Peyer's patch (tissue), 4 donors: ENCODE results near the gene COBL.

ENCODE experiments used
- POLR2A ChIP-seq, 2 donors: fragments of 450-650 bp; IDR thresholded peaks; one replicate each; pipeline ENCODE4 v1.5.1; 2017; ENCODE audit warnings: antibody characterized with exemption in 2 of 2, mild to moderate bottlenecking in 2 of 2, moderate library complexity in 2 of 2
- TF ChIP-seq, protein P1 (sequence below), 6 experiments: fragments of 450-650 bp in 4 of 6; fragments of 200-600 bp in 2 of 6; sonication (generic) in 1 of 6; IDR thresholded peaks; one replicate each; pipeline ENCODE4 v1.5.1; 2017 to 2019; ENCODE audit warnings: antibody characterized with exemption in 6 of 6, mild to moderate bottlenecking in 3 of 6, moderate library complexity in 1 of 6

DNA sequence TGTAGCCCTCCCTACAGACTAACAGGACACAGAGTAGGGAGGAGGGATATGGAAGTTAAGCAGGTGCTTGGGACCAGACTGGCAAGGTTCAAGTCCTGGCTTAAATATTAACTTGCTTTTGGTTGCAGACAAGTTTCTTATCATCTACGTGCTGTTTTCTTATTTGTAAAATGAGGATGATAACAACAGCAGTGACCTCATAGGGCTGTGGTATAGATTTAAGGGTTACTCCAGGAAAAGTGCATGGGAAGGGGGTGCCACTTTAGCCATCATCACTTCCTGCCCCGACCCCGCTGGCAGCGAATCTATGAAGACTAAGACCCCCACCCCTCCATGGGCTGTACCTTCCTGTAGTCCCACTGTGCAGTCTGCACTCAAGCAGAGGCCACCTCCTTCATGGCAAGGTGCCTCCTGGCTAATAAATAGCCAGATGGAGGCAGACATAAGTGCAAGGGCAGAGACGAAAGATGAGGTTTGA is 250.2 kb downstream of the COBL start:
- TF ChIP-seq, protein P1, sequence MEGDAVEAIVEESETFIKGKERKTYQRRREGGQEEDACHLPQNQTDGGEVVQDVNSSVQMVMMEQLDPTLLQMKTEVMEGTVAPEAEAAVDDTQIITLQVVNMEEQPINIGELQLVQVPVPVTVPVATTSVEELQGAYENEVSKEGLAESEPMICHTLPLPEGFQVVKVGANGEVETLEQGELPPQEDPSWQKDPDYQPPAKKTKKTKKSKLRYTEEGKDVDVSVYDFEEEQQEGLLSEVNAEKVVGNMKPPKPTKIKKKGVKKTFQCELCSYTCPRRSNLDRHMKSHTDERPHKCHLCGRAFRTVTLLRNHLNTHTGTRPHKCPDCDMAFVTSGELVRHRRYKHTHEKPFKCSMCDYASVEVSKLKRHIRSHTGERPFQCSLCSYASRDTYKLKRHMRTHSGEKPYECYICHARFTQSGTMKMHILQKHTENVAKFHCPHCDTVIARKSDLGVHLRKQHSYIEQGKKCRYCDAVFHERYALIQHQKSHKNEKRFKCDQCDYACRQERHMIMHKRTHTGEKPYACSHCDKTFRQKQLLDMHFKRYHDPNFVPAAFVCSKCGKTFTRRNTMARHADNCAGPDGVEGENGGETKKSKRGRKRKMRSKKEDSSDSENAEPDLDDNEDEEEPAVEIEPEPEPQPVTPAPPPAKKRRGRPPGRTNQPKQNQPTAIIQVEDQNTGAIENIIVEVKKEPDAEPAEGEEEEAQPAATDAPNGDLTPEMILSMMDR (IDR thresholded peaks at IDR 0.05) = no peak
- no peak for TF ChIP-seq POLR2A (IDR thresholded peaks at IDR 0.05)
